Measurements from ENCODE around the gene MAP2K3.

Gene MAP2K3

DNA sequence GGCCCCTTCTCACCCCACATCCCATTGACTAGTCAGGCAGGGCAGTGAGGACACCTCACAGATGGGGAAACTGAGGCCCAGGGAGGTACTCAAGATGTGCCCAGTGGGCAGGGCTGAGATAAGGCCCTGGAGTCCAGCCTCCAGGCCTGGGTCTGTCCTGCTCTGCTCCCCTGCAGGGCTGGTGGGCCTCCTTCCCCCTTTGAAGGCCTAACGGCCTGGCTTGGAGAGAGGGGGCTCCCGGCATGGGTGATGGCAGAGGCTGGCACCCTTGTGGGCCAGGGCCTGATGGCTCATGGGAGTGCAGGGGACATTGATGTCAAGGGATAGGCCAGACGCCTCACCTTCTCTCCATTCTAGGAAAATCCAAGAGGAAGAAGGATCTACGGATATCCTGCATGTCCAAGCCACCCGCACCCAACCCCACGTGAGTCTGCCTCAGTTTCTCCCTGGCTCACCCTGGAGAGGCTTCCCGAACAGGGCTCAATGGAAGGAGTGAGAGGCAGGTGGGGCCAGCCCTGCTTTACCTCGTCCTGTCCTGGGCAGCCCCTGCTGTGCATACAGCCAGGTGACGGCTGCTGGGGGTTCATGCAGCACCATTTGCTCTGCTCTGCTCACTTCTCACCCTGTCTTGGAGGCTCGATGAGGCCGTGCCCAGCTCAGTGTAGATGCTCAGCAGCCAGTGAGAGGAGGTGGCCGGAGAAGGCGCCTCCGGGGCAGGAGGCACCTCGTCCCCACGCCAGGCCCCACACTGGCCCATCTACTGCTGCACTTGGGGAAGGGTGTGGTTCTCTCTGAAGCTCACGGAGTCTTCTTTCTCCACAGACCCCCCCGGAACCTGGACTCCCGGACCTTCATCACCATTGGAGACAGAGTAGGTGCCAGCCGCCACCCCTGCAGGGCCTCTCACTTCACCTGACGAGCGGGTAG, 13.8 kb downstream of the MAP2K3 start:
- H3K4me3 ChIP-seq (ENCODE audit: low read length) = no peak overlapping the region
- TF ChIP-seq CTCF (conservative IDR thresholded peaks at IDR 0.05; ENCODE audit: low read length) = no peak
- no peak for DNase-seq (ENCODE audit: low read depth)

GRCh38 chr17:21298983-21299519, 14.5 kb downstream of the MAP2K3 start:
- TF ChIP-seq CTCF (conservative IDR thresholded peaks at IDR 0.05; ENCODE audit: low read length) = no peak
- no peak for DNase-seq (ENCODE audit: low read depth)
- no peak overlapping the region for H3K4me3 ChIP-seq (ENCODE audit: low read length)

DNA sequence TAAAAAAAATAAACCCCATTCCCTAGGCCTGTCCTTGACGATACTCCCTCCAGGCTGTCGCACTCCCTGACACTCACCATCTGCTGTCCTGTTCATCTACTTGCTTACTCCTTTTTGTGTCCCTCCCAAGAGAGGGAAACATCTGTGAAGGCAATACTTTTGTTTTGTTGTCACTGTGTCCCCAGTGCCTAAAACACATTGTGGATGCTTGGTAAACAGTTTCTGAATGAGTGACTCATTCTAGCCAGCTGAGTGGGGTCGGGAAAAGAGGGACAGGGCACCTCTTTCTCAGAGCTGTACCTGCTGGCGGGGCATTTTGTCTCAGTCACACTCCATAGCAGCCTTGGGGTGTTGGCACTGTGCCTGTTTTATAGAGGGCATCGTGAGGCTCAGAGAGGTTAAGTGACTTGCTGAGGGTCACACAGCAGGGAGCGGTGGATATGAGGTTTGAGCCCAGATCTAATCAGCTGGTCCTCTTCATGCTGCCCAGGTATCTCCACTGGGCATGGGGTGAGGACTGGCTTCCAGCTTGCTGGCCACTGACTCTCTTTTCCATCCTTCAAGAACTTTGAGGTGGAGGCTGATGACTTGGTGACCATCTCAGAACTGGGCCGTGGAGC, 15.6 kb downstream of the MAP2K3 start:
- TF ChIP-seq CTCF (conservative IDR thresholded peaks at IDR 0.05; ENCODE audit: low read length) = no peak
- H3K4me3 ChIP-seq (ENCODE audit: low read length) = no peak overlapping the region
- DNase-seq (ENCODE audit: low read depth) = no peak

DNA sequence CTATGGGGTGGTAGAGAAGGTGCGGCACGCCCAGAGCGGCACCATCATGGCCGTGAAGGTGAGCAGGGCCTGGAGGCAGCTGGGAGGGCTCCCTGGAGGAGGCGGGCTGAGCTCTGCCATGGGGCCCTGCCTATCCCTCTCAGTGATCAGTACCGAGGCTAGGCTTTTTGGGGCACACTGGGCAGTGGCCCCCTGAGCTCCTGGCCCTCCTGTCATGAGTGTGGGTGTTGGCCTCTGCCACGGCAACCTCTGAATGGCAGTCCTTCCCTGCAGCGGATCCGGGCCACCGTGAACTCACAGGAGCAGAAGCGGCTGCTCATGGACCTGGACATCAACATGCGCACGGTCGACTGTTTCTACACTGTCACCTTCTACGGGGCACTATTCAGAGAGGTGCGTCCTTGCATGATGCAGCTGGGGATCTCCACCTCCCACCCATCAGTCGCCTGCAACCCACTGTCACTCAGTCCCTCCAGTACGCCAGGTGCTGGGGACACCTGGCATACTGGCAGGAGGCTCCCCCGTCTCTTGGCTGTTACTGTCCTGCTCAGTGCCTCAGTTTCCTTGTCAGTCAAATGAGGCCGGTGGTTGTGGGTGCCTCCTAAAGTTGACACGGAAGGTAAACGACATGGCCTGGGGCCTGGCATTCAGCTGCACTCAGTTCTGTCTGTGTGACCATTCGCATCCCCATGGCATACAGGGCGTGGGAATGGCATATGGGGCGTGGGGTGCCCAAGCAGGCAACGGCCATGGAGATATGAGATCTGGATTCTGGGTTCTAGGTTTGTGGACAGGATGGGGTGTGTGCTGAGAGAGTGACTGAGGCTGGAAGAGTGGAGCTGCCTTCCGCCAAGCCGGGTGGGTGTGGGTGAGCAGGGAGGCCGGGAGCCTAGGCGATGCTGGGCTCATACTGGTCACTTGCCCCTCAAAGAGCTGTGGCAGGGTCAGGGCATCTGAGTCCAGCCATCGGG, 16.4 kb downstream of the MAP2K3 start:
- no peak for TF ChIP-seq CTCF (conservative IDR thresholded peaks at IDR 0.05; ENCODE audit: low read length)
- H3K4me3 ChIP-seq (ENCODE audit: low read length) = no peak overlapping the region
- no peak for DNase-seq (ENCODE audit: low read depth)

GRCh38 chr17:21301593-21302550, 17.4 kb downstream of the MAP2K3 start:
- no peak for DNase-seq (ENCODE audit: low read depth)
- H3K4me3 ChIP-seq (ENCODE audit: low read length) = no peak overlapping the region
- TF ChIP-seq CTCF (conservative IDR thresholded peaks at IDR 0.05; ENCODE audit: low read length) = no peak
